Muscle layer of duodenum (tissue), 2 donors: ENCODE data around the gene ZNF280D.

Experiments used
- H3K27ac ChIP-seq: one replicate; pipeline ENCODE4 v1.7.0; 2013; ENCODE audit warnings: mild to moderate bottlenecking, low read length
- H3K27me3 ChIP-seq: one replicate; pipeline ENCODE4 v1.7.0; 2013; ENCODE audit warnings: low read depth, mild to moderate bottlenecking, control low read depth, low read length
- H3K36me3 ChIP-seq, 2 donors: one replicate each; pipeline ENCODE4 v1.7.0; 2013; ENCODE audit warnings: low read length in 2 of 2, control low read depth in 1 of 2, mild to moderate bottlenecking in 1 of 2; ENCODE audit not compliant: insufficient read depth in 2 of 2, control insufficient read depth in 1 of 2
- H3K4me1 ChIP-seq, 2 donors: one replicate each; pipeline ENCODE4 v1.7.0; 2013; ENCODE audit warnings: low read length in 2 of 2, mild to moderate bottlenecking in 2 of 2, control low read depth in 1 of 2, moderate library complexity in 1 of 2; ENCODE audit not compliant: insufficient read depth in 2 of 2, control insufficient read depth in 1 of 2
- H3K4me3 ChIP-seq, 2 donors: one replicate each; pipeline ENCODE4 v1.7.0; 2013; ENCODE audit warnings: low read length in 2 of 2, low read depth in 1 of 2, mild to moderate bottlenecking in 1 of 2
- H3K9me3 ChIP-seq, 2 donors: one replicate each; pipeline ENCODE4 v1.7.0; 2013; ENCODE audit warnings: low read length in 2 of 2, control low read depth in 1 of 2, mild to moderate bottlenecking in 1 of 2; ENCODE audit not compliant: control insufficient read depth in 1 of 2
- donor health status: healthy.

ZNF280D gene

GRCh38 chr15:56672721-56673120 lies 60.6 kb downstream of the ZNF280D start:
- Histone ChIP-seq H3K36me3 (peaks cover 13 to 17% of the 10 kb centered on the region in 2 donors), H3K9me3 (no peaks in the 10 kb centered on the region)

GRCh38 chr15:56667517-56667916 lies 65.8 kb downstream of the ZNF280D start:
- no peak overlapping the region for H3K4me3 ChIP-seq
- H3K27ac ChIP-seq: no peak overlapping the region
- H3K27me3 ChIP-seq: no peaks in the 10 kb centered on the region
- no peaks in the 10 kb centered on the region for H3K4me1 ChIP-seq
- peaks cover 23 to 35% of the 10 kb centered on the region in 2 donors for H3K36me3 ChIP-seq
- H3K9me3 ChIP-seq: no peaks in the 10 kb centered on the region

More at GRCh38 chr15:56672721-56673120, 60.6 kb downstream of the ZNF280D start:
- Histone ChIP-seq H3K27me3 (no peaks in the 10 kb centered on the region), H3K4me1 (no peaks in the 10 kb centered on the region), H3K27ac (no peak overlapping the region), H3K4me3 (no peak overlapping the region)

- Histone ChIP-seq H3K4me3 (no peak overlapping the region), H3K36me3 (peaks cover 14 to 32% of the 10 kb centered on the region in 2 donors), H3K4me1 (no peaks in the 10 kb centered on the region), H3K9me3 (no peaks in the 10 kb centered on the region), H3K27ac (no peak overlapping the region), H3K27me3 (no peaks in the 10 kb centered on the region)
These were observed 72.4 kb downstream of the ZNF280D start for GRCh38 chr15:56660943-56661342.

GRCh38 chr15:56659197-56659596 lies 74.1 kb downstream of the ZNF280D start:
- peaks cover 6 to 22% of the 10 kb centered on the region in 2 donors for H3K36me3 ChIP-seq
- H3K4me3 ChIP-seq: no peak overlapping the region
- H3K4me1 ChIP-seq: no peaks in the 10 kb centered on the region
- H3K9me3 ChIP-seq: no peaks in the 10 kb centered on the region
- no peak overlapping the region for H3K27ac ChIP-seq
- H3K27me3 ChIP-seq: no peaks in the 10 kb centered on the region

GRCh38 chr15:56654624-56655023 lies 78.7 kb downstream of the ZNF280D start:
- H3K9me3 ChIP-seq: no peaks in the 10 kb centered on the region
- H3K27me3 ChIP-seq: no peaks in the 10 kb centered on the region
- H3K36me3 ChIP-seq: peaks cover 6 to 14% of the 10 kb centered on the region in 2 donors
- no peak overlapping the region for H3K27ac ChIP-seq
- H3K4me1 ChIP-seq: no peaks in the 10 kb centered on the region
- no peak overlapping the region for H3K4me3 ChIP-seq

GRCh38 chr15:56654216-56654615 lies 79.1 kb downstream of the ZNF280D start:
- Histone ChIP-seq H3K4me1 (no peaks in the 10 kb centered on the region), H3K4me3 (no peak overlapping the region), H3K27ac (no peak overlapping the region), H3K36me3 (peaks cover 6 to 14% of the 10 kb centered on the region in 2 donors), H3K27me3 (no peaks in the 10 kb centered on the region), H3K9me3 (no peaks in the 10 kb centered on the region)

GRCh38 chr15:56653787-56654186 lies 79.5 kb downstream of the ZNF280D start:
- H3K9me3 ChIP-seq: no peaks in the 10 kb centered on the region
- H3K27me3 ChIP-seq: no peaks in the 10 kb centered on the region
- no peaks in the 10 kb centered on the region for H3K4me1 ChIP-seq
- H3K4me3 ChIP-seq: no peak overlapping the region
- H3K36me3 ChIP-seq: peaks cover 6 to 14% of the 10 kb centered on the region in 2 donors
- no peak overlapping the region for H3K27ac ChIP-seq

GRCh38 chr15:56653107-56653506 lies 80.2 kb downstream of the ZNF280D start:
- H3K4me1 ChIP-seq: no peaks in the 10 kb centered on the region
- peaks cover 6 to 17% of the 10 kb centered on the region in 2 donors for H3K36me3 ChIP-seq
- no peak overlapping the region for H3K27ac ChIP-seq
- H3K4me3 ChIP-seq: no peak overlapping the region
- no peaks in the 10 kb centered on the region for H3K27me3 ChIP-seq
- H3K9me3 ChIP-seq: no peaks in the 10 kb centered on the region

GRCh38 chr15:56648311-56648710 lies 85.0 kb downstream of the ZNF280D start:
- H3K27me3 ChIP-seq: no peaks in the 10 kb centered on the region
- no peak overlapping the region for H3K27ac ChIP-seq
- H3K36me3 ChIP-seq: peaks cover 4 to 19% of the 10 kb centered on the region in 2 donors
- H3K4me1 ChIP-seq: peaks cover 0 to 5% of the 10 kb centered on the region in 2 donors
- H3K9me3 ChIP-seq: no peaks in the 10 kb centered on the region
- no peak overlapping the region for H3K4me3 ChIP-seq

- Histone ChIP-seq H3K27ac (no peak overlapping the region), H3K4me1 (no peaks in the 10 kb centered on the region), H3K27me3 (no peaks in the 10 kb centered on the region), H3K36me3 (no peaks in the 10 kb centered on the region), H3K4me3 (no peak overlapping the region), H3K9me3 (no peaks in the 10 kb centered on the region)
These were observed 92.8 kb downstream of the ZNF280D start for GRCh38 chr15:56640549-56640948.

GRCh38 chr15:56640127-56640526 lies 93.2 kb downstream of the ZNF280D start:
- H3K9me3 ChIP-seq: no peaks in the 10 kb centered on the region
- H3K27ac ChIP-seq: no peak overlapping the region
- H3K27me3 ChIP-seq: no peaks in the 10 kb centered on the region
- H3K4me1 ChIP-seq: no peaks in the 10 kb centered on the region
- H3K4me3 ChIP-seq: no peak overlapping the region
- H3K36me3 ChIP-seq: no peaks in the 10 kb centered on the region

- no peaks in the 10 kb centered on the region for H3K9me3 ChIP-seq
- H3K27me3 ChIP-seq: no peaks in the 10 kb centered on the region
- no peak overlapping the region for H3K27ac ChIP-seq
- H3K4me3 ChIP-seq: no peak overlapping the region
- no peaks in the 10 kb centered on the region for H3K36me3 ChIP-seq
- no peaks in the 10 kb centered on the region for H3K4me1 ChIP-seq
These were observed 93.7 kb downstream of the ZNF280D start for GRCh38 chr15:56639631-56640030.
